ENCODE data around the gene TET2.

TET2 gene

GRCh38 chr4:105146276-105147015, at the start of gene TET2:
TSS of gene TET2 (plus strand) at chr4:105146876. CDS start at chr4:105233943, 87,067 bp downstream.
- peak; percentile 70 to 72 for DNase-seq (ENCODE audit: extremely low read depth in 1 of 2, low read depth in 1 of 2)

- no peak for DNase-seq (ENCODE audit: extremely low read depth in 1 of 2, low read depth in 1 of 2)
These were observed 44.7 kb upstream of the TET2 start for GRCh38 chr4:105102016-105102415.

GRCh38 chr4:105106426-105106825, 40.2 kb upstream of the TET2 start:
- no peak for DNase-seq (ENCODE audit: extremely low read depth in 1 of 2, low read depth in 1 of 2)

- no peak for DNase-seq (ENCODE audit: extremely low read depth in 1 of 2, low read depth in 1 of 2)
These were observed 39.4 kb upstream of the TET2 start for GRCh38 chr4:105107095-105107856.

GRCh38 chr4:105108971-105109370, 37.7 kb upstream of the TET2 start:
- DNase-seq (ENCODE audit: extremely low read depth in 1 of 2, low read depth in 1 of 2): no peak

GRCh38 chr4:105112274-105112673, 34.4 kb upstream of the TET2 start:
- DNase-seq (ENCODE audit: extremely low read depth in 1 of 2, low read depth in 1 of 2): no peak

GRCh38 chr4:105113800-105114199, 32.9 kb upstream of the TET2 start:
- no peak for DNase-seq (ENCODE audit: extremely low read depth in 1 of 2, low read depth in 1 of 2)

- DNase-seq (ENCODE audit: extremely low read depth in 1 of 2, low read depth in 1 of 2): no peak
These were observed 29.9 kb upstream of the TET2 start for GRCh38 chr4:105116616-105117319.

- DNase-seq (ENCODE audit: extremely low read depth in 1 of 2, low read depth in 1 of 2): no peak
These were observed 27.3 kb upstream of the TET2 start for GRCh38 chr4:105119356-105119755.

- no peak for DNase-seq (ENCODE audit: extremely low read depth in 1 of 2, low read depth in 1 of 2)
These were observed 26.1 kb upstream of the TET2 start for GRCh38 chr4:105120626-105121025.

- no peak for DNase-seq (ENCODE audit: extremely low read depth in 1 of 2, low read depth in 1 of 2)
These were observed 24.3 kb upstream of the TET2 start for GRCh38 chr4:105122350-105122749.

- no peak for DNase-seq (ENCODE audit: extremely low read depth in 1 of 2, low read depth in 1 of 2)
These were observed 20.1 kb upstream of the TET2 start for GRCh38 chr4:105126311-105127169.

GRCh38 chr4:105127170-105127445, 19.6 kb upstream of the TET2 start:
- DNase-seq (ENCODE audit: extremely low read depth in 1 of 2, low read depth in 1 of 2): no peak

- DNase-seq (ENCODE audit: extremely low read depth in 1 of 2, low read depth in 1 of 2): no peak
These were observed 18.5 kb upstream of the TET2 start for GRCh38 chr4:105128208-105128607.

- no peak for DNase-seq (ENCODE audit: extremely low read depth in 1 of 2, low read depth in 1 of 2)
These were observed 17.2 kb upstream of the TET2 start for GRCh38 chr4:105129286-105130040.

- no peak for DNase-seq (ENCODE audit: extremely low read depth in 1 of 2, low read depth in 1 of 2)
These were observed 15.7 kb upstream of the TET2 start for GRCh38 chr4:105130945-105131344.

- no peak for DNase-seq (ENCODE audit: extremely low read depth in 1 of 2, low read depth in 1 of 2)
These were observed 12.7 kb upstream of the TET2 start for GRCh38 chr4:105133976-105134375.

- no peak for DNase-seq (ENCODE audit: extremely low read depth in 1 of 2, low read depth in 1 of 2)
These were observed 10.9 kb upstream of the TET2 start for GRCh38 chr4:105135785-105136184.

GRCh38 chr4:105137121-105137875, 9.4 kb upstream of the TET2 start:
- no peak for DNase-seq (ENCODE audit: extremely low read depth in 1 of 2, low read depth in 1 of 2)

GRCh38 chr4:105139646-105140045, 7.0 kb upstream of the TET2 start:
- DNase-seq (ENCODE audit: extremely low read depth in 1 of 2, low read depth in 1 of 2): no peak

All from stimulated activated CD8-positive, alpha-beta memory T cell treated with anti-CD3 and anti-CD28 coated beads, Interleukin-7, amount 100 ng/mL, for 48 hours (primary cell).